Duodenal mucosa (tissue), 2 donors: Measurements from ENCODE around the gene MIEF1.
A peak's percentile ranks its signal among the peaks of the same experiment; 100 is the strongest.

ENCODE experiments used
- H3K27ac ChIP-seq: one replicate; pipeline ENCODE4 v1.7.0; 2013; ENCODE audit warnings: low read depth, low read length
- H3K27me3 ChIP-seq, 2 donors: one replicate each; pipeline ENCODE4 v1.7.0; 2013; ENCODE audit warnings: low read length in 2 of 2, control low read depth in 1 of 2; ENCODE audit not compliant: insufficient read depth in 2 of 2, control insufficient read depth in 1 of 2
- H3K36me3 ChIP-seq, 2 donors: one replicate each; pipeline ENCODE4 v1.7.0; 2013; ENCODE audit warnings: low read length in 2 of 2, control low read depth in 1 of 2; ENCODE audit not compliant: insufficient read depth in 2 of 2, control insufficient read depth in 1 of 2
- H3K4me1 ChIP-seq, 2 donors: one replicate each; pipeline ENCODE4 v1.7.0; 2013; ENCODE audit warnings: low read length in 2 of 2, control low read depth in 1 of 2; ENCODE audit not compliant: insufficient read depth in 2 of 2, control insufficient read depth in 1 of 2
- H3K4me3 ChIP-seq, 2 donors: one replicate each; pipeline ENCODE4 v1.7.0; 2013; ENCODE audit warnings: low read length in 2 of 2, low read depth in 1 of 2
- H3K9ac ChIP-seq, 2 donors: one replicate each; pipeline ENCODE4 v1.7.0; 2013; ENCODE audit warnings: low read length in 2 of 2, low read depth in 1 of 2
- H3K9me3 ChIP-seq, 2 donors: one replicate each; pipeline ENCODE4 v1.7.0; 2013; ENCODE audit warnings: low read length in 2 of 2, control low read depth in 1 of 2; ENCODE audit not compliant: control insufficient read depth in 1 of 2

The MIEF1 gene

DNA sequence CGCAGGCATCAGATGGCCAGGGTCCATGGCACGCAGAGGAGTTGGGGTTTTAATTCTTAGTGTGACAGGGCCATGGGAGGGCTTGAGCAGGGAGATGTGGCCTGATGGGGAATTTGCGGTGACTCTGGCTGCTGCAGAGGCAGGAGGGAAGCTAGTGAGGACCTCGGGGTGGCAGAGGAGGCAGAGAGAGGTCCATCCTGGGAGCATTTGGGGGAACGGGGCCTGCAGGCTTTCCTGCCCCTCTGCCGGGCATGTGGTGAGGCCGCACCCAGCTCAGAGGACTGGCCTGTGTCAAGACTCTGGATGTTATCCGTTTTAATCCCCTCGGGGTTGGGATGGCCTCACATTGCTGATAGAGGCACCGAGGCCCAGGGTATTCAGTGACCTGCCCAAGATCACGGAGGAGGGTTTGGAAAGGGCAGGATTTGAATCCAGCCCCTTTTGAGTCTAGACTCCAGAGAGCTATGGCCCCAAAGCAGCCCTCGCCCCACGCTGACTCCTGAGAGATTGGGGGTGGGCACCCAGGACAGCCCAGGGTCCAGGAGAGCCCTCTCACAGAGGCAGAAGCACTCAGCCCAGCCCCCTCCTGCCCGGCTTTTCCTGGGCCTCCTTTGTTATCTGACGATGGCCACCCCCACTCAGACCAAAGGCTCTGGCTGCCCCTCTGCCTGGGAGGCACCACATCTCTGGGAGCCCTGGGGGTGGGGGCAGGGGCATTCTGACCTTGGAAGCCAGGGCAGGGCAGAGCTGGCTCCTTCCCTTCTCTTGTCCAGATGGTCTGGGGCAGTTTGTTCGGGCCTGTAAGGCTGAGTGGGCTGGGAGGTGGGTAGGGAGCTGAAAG is 31.4 kb upstream of the MIEF1 start:
- Histone ChIP-seq H3K4me1 (peaks cover 92 to 94% of the 10 kb centered on the region in 2 donors), H3K9ac (peak overlapping the region; percentile 77 to 87), H3K9me3 (no peaks in the 10 kb centered on the region), H3K27me3 (no peaks in the 10 kb centered on the region), H3K36me3 (no peaks in the 10 kb centered on the region), H3K27ac (peak overlapping the region; percentile 89), H3K4me3 (peak overlapping the region; percentile 65 to 67)

DNA sequence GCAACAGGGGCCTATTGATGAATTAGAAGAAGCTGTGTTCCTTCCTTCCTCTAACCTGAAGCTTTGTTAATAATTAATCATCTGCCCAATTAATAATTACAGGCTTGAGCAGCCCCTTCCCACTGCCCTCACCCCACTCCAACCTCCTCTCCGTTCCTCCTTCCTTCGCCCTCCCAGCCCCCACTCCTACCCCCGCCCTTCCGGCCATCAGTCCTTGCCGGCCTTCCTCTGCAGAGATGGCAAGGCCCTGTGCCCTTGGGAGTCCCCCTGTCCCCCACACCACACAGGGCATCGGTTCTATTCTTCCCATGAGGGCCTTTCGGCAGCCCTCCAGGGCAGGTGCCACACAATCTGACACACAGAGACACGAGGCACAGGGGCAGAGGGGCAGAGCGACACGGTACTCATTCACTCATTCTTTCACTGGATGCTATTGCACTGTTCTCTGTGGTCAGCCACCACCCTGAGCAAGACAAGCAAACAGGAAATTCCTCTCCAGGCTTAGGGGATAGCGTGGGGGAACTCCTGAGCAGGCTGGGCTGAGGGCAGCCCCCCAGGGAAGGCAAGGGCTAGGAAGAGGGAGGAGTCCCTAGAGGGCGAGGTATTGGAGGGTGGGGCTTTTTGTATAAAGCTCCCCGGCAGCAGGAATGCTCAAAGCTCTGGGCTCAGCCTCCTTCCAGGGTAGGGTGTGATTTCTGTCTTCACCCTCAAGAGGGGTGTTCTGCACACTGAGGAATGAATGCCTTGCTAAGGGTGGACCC is 30.5 kb upstream of the MIEF1 start:
- no peaks in the 10 kb centered on the region for H3K27me3 ChIP-seq
- peak overlapping the region; percentile 67 to 74 for H3K4me3 ChIP-seq
- H3K9me3 ChIP-seq, result no peaks in the 10 kb centered on the region
- H3K27ac ChIP-seq, result peak overlapping the region; percentile 93
- H3K36me3 ChIP-seq, result peaks cover 0 to 4% of the 10 kb centered on the region in 2 donors
- peaks cover 89 to 90% of the 10 kb centered on the region in 2 donors for H3K4me1 ChIP-seq
- H3K9ac ChIP-seq, result peak overlapping the region; percentile 77 to 87

DNA sequence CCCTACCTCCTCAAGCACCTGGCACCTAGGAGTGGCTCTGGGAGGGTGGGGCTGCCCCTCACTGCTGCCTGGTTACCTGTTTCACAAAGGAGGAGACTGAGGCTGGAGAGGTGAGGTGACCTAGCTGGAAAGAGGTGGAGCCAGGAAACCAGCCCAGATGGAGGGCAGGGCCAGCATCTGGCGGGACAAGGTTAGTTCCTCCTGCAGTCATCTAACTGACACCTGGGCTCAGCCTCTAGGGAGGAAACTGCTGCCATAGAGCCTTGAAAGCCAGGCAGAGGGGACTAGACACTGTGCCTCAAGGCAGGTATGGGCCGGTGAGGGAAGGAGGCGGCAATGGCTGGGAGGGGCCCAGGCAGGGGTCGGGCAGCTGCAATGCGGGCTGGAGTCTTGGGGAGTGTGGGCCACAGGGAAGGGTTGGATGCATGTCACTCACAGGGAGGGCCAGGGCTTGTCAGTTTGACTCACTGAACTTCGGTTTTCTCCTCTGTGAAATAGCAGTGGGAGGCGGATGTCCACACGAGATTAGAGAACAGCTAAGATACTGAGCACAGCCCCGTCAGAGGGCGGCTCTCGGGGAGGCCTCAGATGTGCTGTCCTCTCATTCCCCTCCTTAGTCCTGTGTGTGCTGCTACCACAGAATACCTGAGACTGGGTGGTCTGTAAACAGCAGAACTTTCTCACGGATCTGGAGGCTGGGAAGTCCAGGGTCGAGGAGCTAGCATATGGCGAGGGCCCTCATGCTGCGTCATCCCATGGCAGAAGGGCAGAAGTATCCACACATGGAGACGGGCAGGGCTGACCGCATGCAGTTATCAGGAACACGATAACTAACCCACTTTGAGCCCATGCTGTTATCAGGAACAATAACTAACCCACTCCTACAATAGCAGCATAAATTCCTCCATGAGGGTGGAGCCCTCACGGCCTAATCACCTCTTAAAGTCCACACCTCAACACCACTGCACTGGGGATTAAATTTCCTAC is 29.2 kb upstream of the MIEF1 start:
- H3K9ac ChIP-seq, result peak overlapping the region; percentile 71 to 87
- peak overlapping the region; percentile 62 to 74 for H3K4me3 ChIP-seq
- no peaks in the 10 kb centered on the region for H3K9me3 ChIP-seq
- peaks cover 77 to 79% of the 10 kb centered on the region in 2 donors for H3K4me1 ChIP-seq
- H3K36me3 ChIP-seq, result peaks cover 5 to 17% of the 10 kb centered on the region in 2 donors
- peak overlapping the region; percentile 93 for H3K27ac ChIP-seq
- H3K27me3 ChIP-seq, result no peaks in the 10 kb centered on the region

DNA sequence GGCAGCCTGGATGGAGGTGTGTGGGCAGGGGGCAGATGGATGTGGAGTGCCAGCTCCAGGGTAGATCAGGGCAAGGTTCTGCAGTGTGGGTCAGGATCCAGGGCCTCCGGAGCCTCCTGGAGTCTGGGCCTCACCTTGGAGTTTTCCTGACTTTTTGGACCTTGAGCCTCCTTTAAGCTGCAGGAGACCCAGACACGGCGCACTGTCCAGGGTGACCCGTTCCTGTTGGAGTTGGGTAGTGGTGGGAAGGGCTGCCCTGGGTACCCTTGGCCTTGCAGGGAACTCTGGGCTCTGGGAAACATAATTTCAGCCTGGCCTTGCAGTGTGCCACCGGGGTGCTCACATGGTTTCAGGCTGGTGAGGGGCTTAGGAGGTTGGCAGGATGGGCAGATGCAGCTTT is 28.2 kb upstream of the MIEF1 start:
- Histone ChIP-seq H3K4me3 (peak overlapping the region; percentile 62 to 74), H3K9ac (peak overlapping the region; percentile 71 to 87), H3K27me3 (no peaks in the 10 kb centered on the region), H3K27ac (peak overlapping the region; percentile 93), H3K36me3 (peaks cover 9 to 27% of the 10 kb centered on the region in 2 donors), H3K4me1 (peaks cover 67 to 70% of the 10 kb centered on the region in 2 donors), H3K9me3 (no peaks in the 10 kb centered on the region)

DNA sequence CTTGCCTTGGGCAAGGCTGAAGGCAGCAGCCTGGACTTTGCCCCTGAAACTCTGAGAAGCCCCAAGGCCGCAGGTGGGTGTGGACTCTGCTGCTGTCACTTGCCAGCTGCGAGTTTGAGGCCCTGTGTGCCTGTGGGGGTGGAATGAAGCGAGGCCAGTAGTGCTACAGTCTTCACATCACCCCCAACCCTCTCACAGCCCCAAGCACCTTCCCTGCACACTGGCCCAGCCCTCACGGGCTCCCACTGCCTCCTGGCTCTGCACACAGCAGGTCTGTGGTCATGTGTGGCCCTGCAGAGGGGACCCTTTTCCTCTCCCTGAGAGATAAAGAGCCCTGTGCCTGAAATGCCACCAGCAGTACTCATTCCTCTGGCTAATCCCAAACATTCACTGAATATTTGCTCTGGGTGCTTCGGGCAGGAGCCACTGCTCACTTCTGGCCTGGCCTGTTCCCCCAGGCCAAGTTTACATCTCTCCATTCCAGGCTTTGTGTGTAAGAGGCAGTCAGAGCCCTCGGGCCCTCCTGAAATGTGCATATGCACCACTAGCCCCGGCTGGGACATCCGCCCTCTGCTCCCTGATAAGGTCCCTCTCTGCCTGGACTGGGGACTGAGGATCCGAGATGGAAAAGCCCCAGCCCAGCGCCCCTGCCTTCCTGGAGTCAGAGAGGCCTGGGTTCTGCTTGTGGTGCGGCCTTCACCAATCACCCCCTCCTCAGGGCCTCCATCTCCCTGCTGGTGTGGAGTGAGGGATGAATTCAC is 27.6 kb upstream of the MIEF1 start:
- Histone ChIP-seq H3K4me3 (peak overlapping the region; percentile 62 to 74), H3K27me3 (no peaks in the 10 kb centered on the region), H3K36me3 (peaks cover 9 to 27% of the 10 kb centered on the region in 2 donors), H3K27ac (peak overlapping the region; percentile 93), H3K9ac (peak overlapping the region; percentile 71 to 87), H3K9me3 (no peaks in the 10 kb centered on the region), H3K4me1 (peaks cover 60 to 66% of the 10 kb centered on the region in 2 donors)

DNA sequence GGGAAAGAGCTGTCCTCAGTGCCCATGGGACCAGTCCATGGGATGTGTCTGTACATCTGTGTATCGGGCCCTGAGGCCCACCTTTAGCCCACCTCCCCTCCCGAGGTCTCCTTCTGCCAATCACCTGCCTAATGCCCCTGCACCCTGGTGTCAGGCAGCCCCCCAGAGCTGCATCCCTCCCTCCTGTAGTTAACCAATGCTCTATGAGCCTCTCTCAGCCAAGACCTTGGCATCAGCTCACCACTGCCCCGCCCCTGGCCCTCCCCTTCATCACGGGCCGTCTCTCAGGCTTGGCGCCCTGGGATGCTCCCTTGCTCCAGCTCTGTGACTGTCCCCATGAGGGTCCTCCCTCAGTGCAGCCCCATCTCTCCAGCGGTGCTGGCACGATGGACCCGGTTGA is 26.8 kb upstream of the MIEF1 start:
- Histone ChIP-seq H3K9ac (no peak overlapping the region), H3K4me1 (peaks cover 52 to 58% of the 10 kb centered on the region in 2 donors), H3K9me3 (no peaks in the 10 kb centered on the region), H3K4me3 (peak overlapping the region in 1 of 2 donors; percentile 74), H3K36me3 (peaks cover 12 to 28% of the 10 kb centered on the region in 2 donors), H3K27ac (no peak overlapping the region), H3K27me3 (no peaks in the 10 kb centered on the region)

DNA sequence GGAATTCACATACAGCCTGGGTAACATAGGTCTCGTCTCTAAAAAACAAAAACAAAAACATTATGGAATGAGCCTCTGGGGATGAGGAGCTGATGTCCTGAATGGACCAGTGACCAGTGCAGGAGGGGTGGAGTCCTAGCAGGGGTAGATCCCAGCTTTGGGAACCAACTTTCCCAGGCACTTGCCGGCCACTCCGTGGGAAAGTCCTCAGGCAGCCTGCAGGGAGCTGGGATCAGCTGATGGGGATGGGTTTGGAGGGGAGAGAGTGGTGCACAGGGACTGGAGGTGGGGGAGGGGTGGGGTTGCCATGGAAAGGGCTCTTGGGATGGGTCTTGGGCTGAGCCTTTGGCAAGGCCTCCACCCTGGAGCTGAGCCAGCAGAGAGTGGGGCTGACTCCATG is 26.2 kb upstream of the MIEF1 start:
- Histone ChIP-seq H3K27me3 (no peaks in the 10 kb centered on the region), H3K27ac (no peak overlapping the region), H3K9me3 (no peaks in the 10 kb centered on the region), H3K9ac (no peak overlapping the region), H3K36me3 (peaks cover 12 to 32% of the 10 kb centered on the region in 2 donors), H3K4me1 (peaks cover 47 to 53% of the 10 kb centered on the region in 2 donors), H3K4me3 (no peak overlapping the region)

DNA sequence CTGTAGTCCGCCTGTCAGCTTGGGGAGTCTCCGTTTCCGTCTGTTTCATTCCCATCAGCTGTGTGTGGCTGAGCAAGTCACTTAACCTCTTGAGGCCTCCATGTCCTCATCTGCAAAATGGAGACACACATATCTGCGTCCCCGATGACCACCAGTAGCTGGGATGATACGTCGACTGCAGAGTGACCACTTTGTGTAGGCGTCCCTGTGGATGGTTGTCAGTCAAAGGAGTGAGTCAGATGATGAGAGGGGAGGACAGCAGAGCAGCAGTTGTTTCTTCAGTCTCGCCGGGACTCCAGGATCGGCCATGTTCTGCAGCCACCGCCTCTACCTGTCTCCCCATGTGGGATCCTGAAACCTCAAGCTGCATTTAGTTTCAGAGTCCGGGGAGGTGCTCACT is 25.4 kb upstream of the MIEF1 start:
- Histone ChIP-seq H3K4me3 (no peak overlapping the region), H3K4me1 (peaks cover 40 to 45% of the 10 kb centered on the region in 2 donors), H3K9me3 (no peaks in the 10 kb centered on the region), H3K36me3 (peaks cover 12 to 32% of the 10 kb centered on the region in 2 donors), H3K9ac (no peak overlapping the region), H3K27ac (no peak overlapping the region), H3K27me3 (no peaks in the 10 kb centered on the region)

DNA sequence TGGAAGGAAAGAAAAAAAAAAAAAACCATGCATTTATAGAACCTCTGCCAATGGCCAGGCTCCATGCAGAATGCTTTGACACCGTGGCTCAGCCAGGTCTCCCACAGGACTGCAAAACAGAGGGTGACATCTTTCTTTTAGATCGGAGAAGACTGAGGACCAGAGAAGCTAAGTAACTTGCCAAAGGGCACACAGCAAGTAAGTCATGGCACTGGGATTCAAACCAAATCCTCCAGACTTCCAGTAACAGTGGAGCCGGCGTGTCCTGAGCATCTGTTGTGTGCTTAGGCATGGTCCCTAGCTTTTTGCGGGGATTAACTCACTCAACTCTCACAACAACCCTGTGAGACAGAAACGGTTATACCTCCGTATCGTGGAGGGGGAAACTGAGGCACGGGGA is 24.5 kb upstream of the MIEF1 start:
- Histone ChIP-seq H3K9me3 (no peaks in the 10 kb centered on the region), H3K27me3 (no peaks in the 10 kb centered on the region), H3K27ac (no peak overlapping the region), H3K9ac (no peak overlapping the region), H3K4me1 (peaks cover 31 to 37% of the 10 kb centered on the region in 2 donors), H3K36me3 (peaks cover 12 to 32% of the 10 kb centered on the region in 2 donors), H3K4me3 (no peak overlapping the region)
